NB4 (cell line): ENCODE results near the gene CHST13.
A peak's percentile ranks its signal among the peaks of the same experiment; 100 is the strongest.

Experiments used
- DNase-seq: peaks from one replicate; pipeline ENCODE4 v3.0.0; 2010; ENCODE audit warnings: low read depth
- H3K4me3 ChIP-seq: one replicate; pipeline ENCODE4 v1.5.1; 2011; ENCODE audit warnings: mild to moderate bottlenecking, low read depth, low read length, moderate library complexity
- MYC ChIP-seq: IDR thresholded peaks from 2 replicates; pipeline ENCODE4 v1.6.1; 2011; ENCODE audit warnings: low read depth, low read length
- POLR2A ChIP-seq: IDR thresholded peaks from 2 replicates; pipeline ENCODE4 v1.6.1; 2011; ENCODE audit warnings: mild to moderate bottlenecking; ENCODE audit not compliant: insufficient read length; ENCODE audit errors: extremely low read depth
- TF ChIP-seq, protein P1 (sequence below): IDR thresholded peaks from 2 replicates; pipeline ENCODE4 v1.6.1; 2011; ENCODE audit warnings: low read depth, low read length
- TF ChIP-seq, protein P2 (sequence below): IDR thresholded peaks from one replicate; pipeline ENCODE4 v1.5.1; 2012; ENCODE audit warnings: low read depth, low read length

Gene CHST13, protein sequence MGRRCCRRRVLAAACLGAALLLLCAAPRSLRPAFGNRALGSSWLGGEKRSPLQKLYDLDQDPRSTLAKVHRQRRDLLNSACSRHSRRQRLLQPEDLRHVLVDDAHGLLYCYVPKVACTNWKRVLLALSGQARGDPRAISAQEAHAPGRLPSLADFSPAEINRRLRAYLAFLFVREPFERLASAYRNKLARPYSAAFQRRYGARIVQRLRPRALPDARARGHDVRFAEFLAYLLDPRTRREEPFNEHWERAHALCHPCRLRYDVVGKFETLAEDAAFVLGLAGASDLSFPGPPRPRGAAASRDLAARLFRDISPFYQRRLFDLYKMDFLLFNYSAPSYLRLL

DNA sequence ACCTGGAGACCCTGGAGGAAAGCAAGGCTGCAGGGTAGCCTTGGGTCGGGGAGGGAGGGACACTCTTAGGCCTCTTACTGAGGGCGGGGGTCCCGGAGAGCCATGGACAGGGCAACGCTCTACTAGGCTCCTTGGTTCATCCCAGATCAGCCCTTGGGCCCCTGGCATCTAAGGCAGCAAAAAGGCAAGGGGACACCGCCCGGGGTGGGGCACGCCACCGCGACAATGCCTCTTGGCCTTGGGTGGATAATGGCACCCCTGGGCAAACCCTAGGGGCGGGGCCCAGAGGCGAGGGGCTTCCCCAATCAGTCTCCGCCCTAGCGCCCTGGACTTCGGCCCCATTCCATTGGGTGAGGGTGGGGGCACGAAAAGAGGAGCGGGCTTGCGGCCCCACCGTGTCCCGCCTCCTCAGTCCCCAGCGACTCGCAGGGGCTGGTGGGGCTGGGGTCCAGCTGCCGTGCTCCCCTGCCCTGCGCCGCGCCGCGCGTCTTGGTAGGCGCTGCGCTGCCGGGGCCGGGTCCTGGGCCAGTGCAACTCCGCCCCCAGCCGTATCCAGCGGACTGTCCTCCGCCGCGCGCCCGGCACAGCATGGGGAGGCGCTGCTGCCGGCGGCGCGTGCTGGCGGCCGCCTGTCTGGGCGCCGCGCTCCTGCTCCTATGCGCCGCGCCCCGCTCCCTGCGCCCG, at the start of gene CHST13:
Gene CHST13 (plus strand): TSS at position 411 of the 684 bp plus-strand sequence. CDS start 178 bp downstream, at position 589.
- peak; percentile 42; the same call in 1 of the 2 replicates for TF ChIP-seq MYC
- TF ChIP-seq, protein P1, sequence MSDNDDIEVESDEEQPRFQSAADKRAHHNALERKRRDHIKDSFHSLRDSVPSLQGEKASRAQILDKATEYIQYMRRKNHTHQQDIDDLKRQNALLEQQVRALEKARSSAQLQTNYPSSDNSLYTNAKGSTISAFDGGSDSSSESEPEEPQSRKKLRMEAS: no peak
- TF ChIP-seq POLR2A: peak; percentile 40
- TF ChIP-seq, protein P2, sequence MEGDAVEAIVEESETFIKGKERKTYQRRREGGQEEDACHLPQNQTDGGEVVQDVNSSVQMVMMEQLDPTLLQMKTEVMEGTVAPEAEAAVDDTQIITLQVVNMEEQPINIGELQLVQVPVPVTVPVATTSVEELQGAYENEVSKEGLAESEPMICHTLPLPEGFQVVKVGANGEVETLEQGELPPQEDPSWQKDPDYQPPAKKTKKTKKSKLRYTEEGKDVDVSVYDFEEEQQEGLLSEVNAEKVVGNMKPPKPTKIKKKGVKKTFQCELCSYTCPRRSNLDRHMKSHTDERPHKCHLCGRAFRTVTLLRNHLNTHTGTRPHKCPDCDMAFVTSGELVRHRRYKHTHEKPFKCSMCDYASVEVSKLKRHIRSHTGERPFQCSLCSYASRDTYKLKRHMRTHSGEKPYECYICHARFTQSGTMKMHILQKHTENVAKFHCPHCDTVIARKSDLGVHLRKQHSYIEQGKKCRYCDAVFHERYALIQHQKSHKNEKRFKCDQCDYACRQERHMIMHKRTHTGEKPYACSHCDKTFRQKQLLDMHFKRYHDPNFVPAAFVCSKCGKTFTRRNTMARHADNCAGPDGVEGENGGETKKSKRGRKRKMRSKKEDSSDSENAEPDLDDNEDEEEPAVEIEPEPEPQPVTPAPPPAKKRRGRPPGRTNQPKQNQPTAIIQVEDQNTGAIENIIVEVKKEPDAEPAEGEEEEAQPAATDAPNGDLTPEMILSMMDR: no peak
- peak; percentile 84 for DNase-seq
- peak within 1 kb of the TSS; percentile 54 for H3K4me3 ChIP-seq

DNA sequence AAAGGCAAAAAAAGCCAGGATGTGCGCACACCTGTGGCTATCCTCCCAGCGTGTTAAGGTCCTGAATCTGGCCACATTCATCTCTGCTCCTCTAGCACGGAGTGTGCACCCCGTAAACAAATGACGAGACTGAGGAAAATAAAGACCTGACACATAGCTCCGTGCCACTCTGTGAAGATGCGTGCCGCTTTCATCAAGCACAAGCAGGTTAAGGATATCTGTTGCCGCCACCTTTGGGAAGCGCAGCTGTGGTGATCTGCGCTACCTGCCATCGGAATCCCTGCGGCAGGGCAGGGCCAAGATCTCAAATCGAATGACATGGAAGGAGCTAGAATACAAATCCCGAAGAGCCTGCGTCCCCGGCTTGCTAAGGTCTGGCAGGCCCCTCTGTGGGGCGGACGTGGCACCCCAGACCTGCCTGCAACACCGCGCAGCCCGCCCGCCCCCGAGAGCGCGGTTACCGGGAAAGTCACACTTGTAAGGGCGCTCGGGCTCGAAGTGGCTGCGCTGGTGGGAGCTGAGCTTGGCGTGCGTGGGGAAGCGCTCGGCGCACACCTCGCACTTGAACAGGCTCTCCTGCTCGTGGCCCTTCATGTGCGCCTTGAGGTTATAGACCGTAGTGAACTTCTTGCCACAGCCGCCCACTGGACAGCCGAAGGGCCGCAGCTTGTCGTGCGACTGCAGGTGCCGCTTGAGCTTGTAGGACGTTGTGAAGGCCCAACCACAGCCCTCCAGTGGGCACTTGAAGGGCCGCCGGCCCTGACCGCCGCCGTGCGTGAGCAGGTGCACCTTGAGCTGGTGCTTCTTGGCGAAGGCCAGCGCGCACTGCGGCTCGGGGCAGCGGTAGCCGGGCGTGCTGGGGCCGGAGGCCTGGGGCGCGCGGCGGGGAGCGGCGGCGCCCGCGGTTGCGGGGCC, 49.2 kb upstream of the CHST13 start:
- TF ChIP-seq, protein P2: no peak
- TF ChIP-seq, protein P1: no peak; the same call in none of the 2 replicates
- no peak; the same call in 1 of the 2 replicates for TF ChIP-seq MYC
- no peak for TF ChIP-seq POLR2A
- DNase-seq: peak; percentile 73

DNA sequence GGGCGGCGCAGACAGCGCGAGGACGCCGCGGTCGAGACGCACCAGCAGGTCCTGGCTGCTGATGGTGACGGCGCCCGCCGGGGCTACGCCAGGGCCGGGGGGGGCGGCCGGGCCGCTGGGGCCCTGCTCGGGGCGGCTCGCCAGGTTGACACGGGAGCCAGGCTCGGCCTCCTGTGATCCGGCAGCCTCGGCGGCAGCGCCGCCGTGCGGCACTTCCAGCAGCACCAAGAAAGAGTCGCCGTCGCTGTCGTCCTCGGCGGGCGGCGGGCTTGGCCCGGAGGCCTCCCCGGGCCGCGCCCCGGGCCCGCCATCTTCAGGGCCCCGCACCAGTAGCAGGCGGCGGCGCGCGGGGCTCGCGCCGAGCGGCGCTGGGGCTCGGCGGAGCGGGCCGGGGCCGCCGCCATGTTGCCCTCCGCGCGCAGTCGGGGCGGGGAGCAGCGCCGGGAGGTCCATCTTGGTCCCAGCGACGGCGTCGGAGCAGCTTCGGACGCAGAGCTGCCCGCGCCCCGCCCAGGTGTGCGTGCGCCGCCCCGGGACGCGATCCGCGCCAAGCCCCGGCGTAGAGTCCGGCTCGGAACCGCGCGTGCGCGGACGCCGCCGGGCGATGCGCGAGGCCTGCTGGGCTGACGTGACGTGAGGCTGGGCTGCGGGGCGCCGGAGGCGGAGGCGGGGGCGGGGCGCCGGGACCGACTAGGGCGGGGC, 48.4 kb upstream of the CHST13 start, which contains the start of gene ZXDC:
Gene ZXDC (minus strand): TSS at position 479 of the 702 bp plus-strand sequence. CDS start 26 bp downstream, at position 453.
- DNase-seq: peak; percentile 94
- TF ChIP-seq POLR2A (peak; percentile 77), MYC (no peak)
- TF ChIP-seq, protein P1: 0 out of 2 replicates have a peak, but pooled peaks have one; percentile 25
- TF ChIP-seq, protein P2: peak; percentile 35
- H3K4me3 ChIP-seq: peak within 1 kb of the TSS; percentile 90

More for the DNA sequence above, 49.2 kb upstream of the CHST13 start:
- peak overlapping the region; percentile 90 for H3K4me3 ChIP-seq

DNA sequence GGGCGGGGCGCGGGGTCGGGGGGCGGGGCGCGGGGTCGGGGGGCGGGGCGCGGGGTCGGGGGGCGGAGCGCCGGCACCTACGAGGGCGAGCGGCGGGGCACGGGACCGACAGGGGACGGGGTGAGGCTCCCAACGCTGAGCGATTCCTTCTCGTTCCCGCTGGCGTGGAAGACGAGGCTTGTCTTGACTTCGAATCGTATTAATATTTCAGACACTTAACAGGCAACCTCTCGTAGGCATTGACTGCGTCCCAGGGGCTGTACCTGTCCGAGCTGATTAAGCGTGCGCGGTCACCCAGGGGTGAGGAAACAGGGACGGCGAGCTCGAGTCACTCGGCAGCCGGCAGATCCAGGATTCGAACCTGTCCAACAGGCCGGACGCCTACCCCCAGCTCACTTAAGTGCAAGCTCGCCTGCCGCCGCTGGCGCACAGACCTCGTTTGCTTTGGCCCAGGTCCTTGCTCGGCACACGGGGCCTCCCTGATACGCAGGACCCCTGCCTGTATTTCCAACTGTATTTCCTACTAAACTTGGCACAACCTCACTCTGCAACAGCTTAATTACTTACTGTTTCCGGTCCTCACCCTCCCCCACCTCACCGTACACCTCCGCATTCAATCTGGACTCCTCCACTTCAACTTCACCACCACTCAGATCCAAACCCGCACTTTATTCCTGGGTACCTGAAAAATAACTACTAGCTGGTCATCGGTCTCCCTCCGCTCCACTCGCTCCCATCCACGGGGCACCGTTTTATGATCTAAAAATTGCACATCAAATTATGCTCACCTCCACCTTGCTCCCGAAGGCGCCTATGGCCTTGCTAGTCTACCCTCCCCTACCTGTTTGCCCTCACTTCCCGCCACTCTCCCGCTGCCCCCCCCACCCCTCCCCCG, 47.5 kb upstream of the CHST13 start:
- peak; percentile 67 for DNase-seq
- peak overlapping the region; percentile 68 for H3K4me3 ChIP-seq
- no peak for TF ChIP-seq MYC
- TF ChIP-seq, protein P1: no peak
- TF ChIP-seq POLR2A: no peak
- TF ChIP-seq, protein P2: no peak
